ENCODE data around the gene SEC14L5.
"Not testable (repeated sequence)": the region's sequence is repeated elsewhere in the genome, so short reads cannot be mapped to it uniquely, and the experiment has no call there.

Gene SEC14L5

GRCh38 chr16:4958510-4959438, 644 bp downstream of the SEC14L5 start:
- DNase-seq = no peak

GRCh38 chr16:4960579-4960978, 2.4 kb downstream of the SEC14L5 start:
- no peak for DNase-seq

GRCh38 chr16:4962716-4963115, 4.6 kb downstream of the SEC14L5 start:
- DNase-seq = no peak

DNA sequence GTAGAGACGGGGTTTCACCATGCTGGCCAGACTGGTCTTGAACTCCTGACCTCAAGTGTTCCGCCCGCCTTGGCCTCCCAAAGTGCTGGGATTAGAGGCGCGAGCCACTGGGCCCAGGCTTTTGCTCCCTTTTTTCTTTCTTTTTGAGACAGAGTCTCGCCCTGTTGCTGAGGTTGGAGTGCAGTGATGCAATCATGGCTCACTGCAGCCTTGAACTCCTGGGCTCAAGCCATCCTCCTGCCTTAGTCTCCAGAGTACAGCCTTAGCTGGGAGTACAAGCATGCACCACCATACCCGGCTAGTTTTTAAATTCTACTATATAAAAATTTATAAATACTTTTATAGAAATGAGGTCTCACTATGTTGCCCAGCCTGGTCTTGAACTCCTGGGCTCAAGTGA, 5.4 kb downstream of the SEC14L5 start:
- DNase-seq = not testable (repeated sequence)

DNA sequence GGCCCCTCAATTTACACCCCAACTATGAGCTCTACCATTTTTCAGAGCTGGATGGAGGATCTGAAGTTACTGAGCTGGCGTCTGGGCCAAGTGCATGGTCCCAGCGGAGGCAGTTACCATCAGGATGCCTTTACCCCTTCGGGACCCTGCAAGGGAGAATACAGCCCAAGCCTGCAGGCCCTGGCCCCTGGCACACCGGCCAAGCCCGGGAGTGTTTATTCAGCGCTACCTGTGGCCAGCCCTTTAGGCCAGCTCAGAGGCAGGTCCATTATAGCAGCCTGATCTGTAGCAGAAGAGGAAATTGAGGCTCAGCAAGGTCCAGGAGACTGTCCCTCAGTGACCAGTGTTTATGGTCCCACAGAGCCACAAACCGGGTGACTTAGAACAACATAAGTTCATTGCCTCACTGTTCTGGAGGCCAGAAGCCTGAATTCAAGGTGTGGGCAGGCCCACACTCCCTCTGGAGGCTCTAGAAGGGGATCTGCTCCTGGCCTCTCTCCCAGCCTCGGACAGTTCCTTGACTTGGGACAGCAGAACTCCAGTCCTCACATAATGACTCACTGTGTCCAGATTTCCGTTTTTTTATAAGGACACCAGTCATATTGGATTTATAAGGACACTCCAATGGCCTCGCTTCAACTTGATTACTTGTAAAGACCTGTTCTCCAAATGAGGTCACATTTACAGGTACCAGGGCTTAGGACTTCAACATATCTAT, 8.8 kb downstream of the SEC14L5 start:
- DNase-seq = no peak

DNA sequence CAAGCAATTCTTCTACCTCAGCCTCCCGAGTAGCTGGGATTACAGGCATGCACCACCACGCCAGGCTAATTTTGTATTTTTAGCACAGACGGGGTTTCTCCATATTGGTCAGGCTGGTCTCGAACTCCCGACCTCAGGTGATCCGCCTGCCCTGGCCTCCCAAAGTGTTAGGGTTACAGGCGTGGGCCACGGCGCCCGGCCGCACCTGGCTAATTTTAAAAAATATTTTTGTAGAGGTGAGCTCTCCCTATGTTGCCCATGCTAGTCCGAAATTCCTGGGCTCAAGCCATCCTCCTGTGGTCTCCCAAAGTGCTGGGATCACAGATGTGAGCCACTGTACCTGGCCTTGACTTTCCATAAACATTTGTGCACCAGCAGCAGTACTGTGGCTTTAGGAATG, 10.1 kb downstream of the SEC14L5 start:
- DNase-seq = not testable (repeated sequence)

GRCh38 chr16:4968879-4969483, 10.9 kb downstream of the SEC14L5 start:
- DNase-seq = no peak

DNA sequence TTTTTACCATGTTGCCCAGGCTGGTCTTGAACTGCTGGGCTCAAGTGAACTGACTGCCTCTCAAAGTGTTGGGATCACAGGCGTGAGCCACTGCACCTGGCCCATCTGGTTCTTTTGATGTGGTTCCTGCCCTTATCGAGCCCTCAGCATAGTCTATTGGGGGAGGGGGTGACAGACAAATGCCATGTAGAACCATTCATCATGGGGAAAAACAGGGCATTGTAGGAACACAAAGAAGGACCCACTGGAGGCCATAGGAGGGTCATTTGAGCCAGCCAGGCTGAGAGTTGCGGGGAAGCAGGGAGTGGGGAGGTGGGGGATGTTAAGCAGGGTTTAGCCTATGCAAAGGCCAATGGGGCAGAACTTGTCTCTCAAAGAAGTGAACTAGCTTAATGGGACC, 11.9 kb downstream of the SEC14L5 start:
- DNase-seq = no peak

DNA sequence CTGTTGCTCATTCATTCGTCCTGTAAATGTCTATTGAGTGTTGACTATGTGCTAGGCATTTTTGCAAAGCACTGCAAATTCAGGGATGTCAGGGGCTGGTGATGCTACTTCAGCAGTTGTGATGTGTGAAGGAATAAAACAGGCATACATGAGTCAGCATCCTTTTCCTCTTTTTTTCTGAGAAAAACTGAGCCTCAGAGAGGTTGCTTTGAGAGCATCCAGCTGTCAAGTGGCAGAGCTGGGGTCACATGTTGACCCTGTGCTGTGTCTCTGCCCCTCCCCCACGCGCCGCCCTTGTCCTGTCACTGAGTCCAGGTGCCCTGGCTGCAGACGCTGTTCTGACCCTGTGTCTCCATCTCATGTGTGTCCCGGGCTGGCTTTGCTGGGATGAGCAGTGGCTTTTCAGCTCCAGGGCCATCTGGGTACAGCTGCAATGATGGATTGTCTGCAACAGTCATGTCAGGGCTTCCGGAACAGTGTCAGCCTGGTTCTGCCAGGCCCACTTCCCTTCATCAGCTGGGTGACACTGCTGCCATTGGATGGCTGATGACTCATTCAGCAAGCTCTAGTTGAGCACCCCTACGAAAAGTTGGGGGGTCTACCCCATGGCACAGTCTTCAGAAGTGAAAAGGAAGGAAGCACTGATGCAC, 14.9 kb downstream of the SEC14L5 start:
- DNase-seq = no peak

- no peak for DNase-seq
These were observed 17.9 kb downstream of the SEC14L5 start for GRCh38 chr16:4976079-4976478.

- DNase-seq = no peak
These were observed 18.5 kb downstream of the SEC14L5 start for GRCh38 chr16:4976611-4977145.

DNA sequence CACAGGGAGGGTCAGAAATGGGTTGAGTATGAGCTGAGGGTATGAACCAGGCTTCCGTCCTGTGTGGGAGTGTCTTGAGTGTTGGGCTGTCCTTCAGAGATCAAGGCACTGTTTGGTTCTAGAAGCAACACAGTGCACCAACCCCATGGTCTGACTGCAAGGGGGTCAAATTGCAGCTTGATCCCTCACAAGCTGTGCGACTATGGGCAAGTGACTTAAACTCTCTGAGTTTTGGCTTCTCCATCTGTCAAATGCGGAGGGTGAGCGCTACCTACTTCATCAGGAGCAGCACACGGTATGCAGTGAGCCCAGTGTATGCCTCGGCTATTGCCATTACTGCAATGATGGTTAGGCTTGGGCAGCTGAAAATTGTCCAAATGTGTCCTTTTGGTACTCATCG, 21.0 kb downstream of the SEC14L5 start:
- DNase-seq = no peak

- DNase-seq = no peak
These were observed 21.9 kb downstream of the SEC14L5 start for GRCh38 chr16:4979736-4980660.

GRCh38 chr16:4980691-4981090, 22.6 kb downstream of the SEC14L5 start:
- no peak for DNase-seq

- no peak for DNase-seq
These were observed 23.3 kb downstream of the SEC14L5 start for GRCh38 chr16:4981473-4981872.

DNA sequence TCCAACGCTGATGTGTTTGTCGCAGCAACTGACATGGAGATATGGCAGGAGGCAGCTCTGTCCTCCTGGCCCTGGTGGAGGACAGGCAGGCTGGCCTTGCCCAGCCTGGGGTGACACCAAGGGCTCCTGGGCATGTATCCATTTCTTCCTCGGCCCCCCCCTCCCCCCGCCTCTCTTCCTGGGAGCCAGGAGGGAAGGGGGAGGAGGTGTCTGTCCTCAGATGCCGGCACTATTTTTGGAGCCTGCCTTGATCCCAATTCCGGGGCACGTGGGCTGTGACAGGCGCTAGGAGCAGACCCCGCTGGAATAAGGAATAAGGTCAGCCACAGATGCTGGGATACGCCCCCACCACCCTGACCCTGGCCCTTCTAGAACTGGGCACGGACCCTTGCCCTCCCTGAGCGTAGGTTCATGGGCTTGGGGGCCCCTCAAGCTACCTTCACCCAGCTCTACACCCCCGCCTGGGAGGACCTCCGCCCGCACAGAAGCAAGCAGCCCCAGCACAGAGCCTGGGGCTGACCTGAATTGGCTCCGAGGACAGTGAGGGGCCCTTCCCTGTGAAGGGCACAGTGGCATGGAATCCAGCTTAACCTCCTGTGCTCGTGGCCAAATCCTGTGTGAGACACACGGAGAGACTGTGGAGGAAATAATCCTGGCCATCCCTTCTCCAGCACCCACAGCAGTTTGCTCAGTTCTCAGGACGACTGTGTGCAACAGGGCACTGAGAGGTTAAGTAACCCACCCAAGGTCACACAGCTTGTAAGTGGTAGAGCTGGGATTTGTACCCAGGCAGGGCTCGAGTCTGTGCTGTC, 24.1 kb downstream of the SEC14L5 start:
- no peak for DNase-seq

DNA sequence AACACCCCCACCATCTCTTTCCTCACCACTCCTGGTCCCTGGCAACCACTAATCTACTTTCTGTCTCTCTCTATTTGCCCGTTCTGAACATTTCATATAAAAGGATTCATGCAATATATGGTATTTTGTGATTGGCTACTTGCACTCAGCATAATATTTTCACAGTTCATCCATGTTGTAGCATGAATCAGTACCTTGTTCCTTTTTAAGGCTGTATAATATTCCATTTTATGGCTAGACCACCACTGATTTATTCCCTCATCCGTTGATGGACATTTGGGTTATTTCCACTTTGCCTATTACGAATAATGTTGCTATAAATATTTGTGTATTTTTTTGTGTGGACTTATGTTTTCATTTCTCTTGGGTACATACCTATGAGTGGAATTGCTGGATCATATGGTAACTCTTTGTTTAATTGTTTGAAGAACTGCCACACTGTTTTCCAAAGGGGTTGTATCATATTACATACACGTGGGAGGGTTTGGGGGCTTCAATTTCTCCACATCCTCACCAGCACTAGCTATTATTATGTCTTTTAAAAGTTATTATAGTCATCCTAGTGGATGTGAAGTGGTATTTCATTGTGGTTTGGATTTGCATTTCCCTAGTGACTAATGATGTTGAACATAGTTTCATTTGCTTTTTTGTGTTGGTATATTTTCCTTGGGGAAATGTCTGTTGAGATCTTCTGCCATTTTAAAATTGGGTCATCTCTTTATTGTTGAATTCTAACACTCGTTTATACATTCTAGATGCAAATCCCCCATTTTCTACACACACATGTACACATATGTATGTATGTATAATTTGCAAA, 26.3 kb downstream of the SEC14L5 start:
- DNase-seq = no peak

- DNase-seq = no peak
These were observed 29.1 kb downstream of the SEC14L5 start for GRCh38 chr16:4987250-4987579.

DNA sequence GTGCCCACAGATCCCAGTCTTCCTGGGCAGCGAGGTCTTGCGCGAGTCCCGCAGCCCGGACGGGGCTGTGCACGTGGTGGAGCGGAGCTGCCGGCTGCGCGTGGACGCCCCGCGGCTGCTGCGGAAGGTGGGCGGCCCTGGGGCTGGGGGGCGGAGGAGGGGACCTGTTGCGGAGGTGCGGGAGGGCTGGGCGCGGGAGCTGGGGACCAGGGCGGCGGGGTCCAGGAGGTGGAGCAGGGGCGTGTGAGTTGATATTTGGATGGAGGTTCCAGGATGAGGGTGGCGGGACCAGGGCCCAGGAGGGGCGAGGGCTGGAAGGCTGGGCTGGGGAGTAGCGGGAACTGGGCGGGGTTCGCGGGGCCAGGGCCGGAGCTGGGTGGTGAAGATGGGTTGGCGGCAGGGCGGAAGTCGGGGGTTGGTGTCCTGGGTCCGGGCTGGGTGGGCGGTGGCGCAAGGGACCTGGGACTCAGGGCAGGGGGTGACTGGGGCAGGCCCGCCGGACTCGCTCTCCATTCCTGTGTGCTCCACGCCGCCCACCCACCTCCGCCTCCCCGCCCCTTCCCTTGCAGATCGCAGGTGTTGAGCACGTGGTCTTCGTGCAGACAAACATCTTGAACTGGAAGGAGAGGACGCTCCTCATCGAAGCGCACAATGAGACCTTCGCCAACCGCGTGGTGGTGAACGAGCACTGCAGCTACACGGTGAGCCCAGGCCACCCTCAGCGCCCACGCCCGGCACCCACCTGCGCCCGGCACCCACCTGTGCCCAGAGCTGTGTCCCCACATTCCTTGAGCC, 29.6 kb downstream of the SEC14L5 start:
- no peak for DNase-seq
